ENCODE results near the gene MYD88.
A peak's percentile ranks its signal among the peaks of the same experiment; 100 is the strongest.
"Not testable (repeated sequence)": the region's sequence is repeated elsewhere in the genome, so short reads cannot be mapped to it uniquely, and the experiment has no call there.

MYD88 gene

GRCh38 chr3:38147421-38147820 lies 9.0 kb downstream of the MYD88 start:
- no peak for DNase-seq

GRCh38 chr3:38148311-38148882 lies 9.9 kb downstream of the MYD88 start:
- DNase-seq, result no peak

- DNase-seq, result no peak
Measured at GRCh38 chr3:38149708-38150107, 11.2 kb downstream of the MYD88 start.

GRCh38 chr3:38150780-38151528 lies 12.5 kb downstream of the MYD88 start:
- DNase-seq, result no peak

- DNase-seq, result no peak
Measured at GRCh38 chr3:38151667-38152265, 13.3 kb downstream of the MYD88 start.

- DNase-seq, result no peak
Measured at GRCh38 chr3:38152609-38153008, 14.1 kb downstream of the MYD88 start.

- DNase-seq, result no peak
Measured at GRCh38 chr3:38153221-38153620, 14.8 kb downstream of the MYD88 start.

GRCh38 chr3:38154033-38154494 lies 15.6 kb downstream of the MYD88 start:
- DNase-seq, result no peak

- DNase-seq, result no peak
Measured at GRCh38 chr3:38154625-38155255, 16.3 kb downstream of the MYD88 start.

GRCh38 chr3:38155825-38156224 lies 17.4 kb downstream of the MYD88 start:
- DNase-seq, result no peak

- DNase-seq, result no peak
Measured at GRCh38 chr3:38157117-38157516, 18.7 kb downstream of the MYD88 start.

- no peak for DNase-seq
Measured at GRCh38 chr3:38157595-38157994, 19.1 kb downstream of the MYD88 start.

GRCh38 chr3:38158472-38158871 lies 20.0 kb downstream of the MYD88 start:
- no peak for DNase-seq

- DNase-seq, result not testable (repeated sequence)
Measured at GRCh38 chr3:38160704-38161103, 22.2 kb downstream of the MYD88 start.

GRCh38 chr3:38163117-38163840 lies 24.8 kb downstream of the MYD88 start:
- no peak for DNase-seq

- DNase-seq, result no peak
Measured at GRCh38 chr3:38163841-38164642, 25.6 kb downstream of the MYD88 start.

- DNase-seq, result no peak
Measured at GRCh38 chr3:38164643-38164951, 26.1 kb downstream of the MYD88 start.

- peak; percentile 95 for DNase-seq
Measured at GRCh38 chr3:38164952-38165721, 26.7 kb downstream of the MYD88 start, which contains the start of gene OXSR1. Gene OXSR1, plus strand, starts transcription at chr3:38165537. Its CDS starts 340 bp downstream, at chr3:38165877.

GRCh38 chr3:38165722-38166387 lies 27.4 kb downstream of the MYD88 start:
- no peak for DNase-seq

- DNase-seq, result no peak
Measured at GRCh38 chr3:38167591-38167990, 29.1 kb downstream of the MYD88 start.
